ENCODE results near the gene TNNI2. TPM values are rescaled to one million over a fixed set of nuclear protein-coding genes. Genes with fewer than 3 reads are reported as not detected.

Gene TNNI2
- polyA plus RNA-seq, 1 of the 3 experiments (the other 2 are of a cell fraction) = not detected

GRCh38 chr11:1825785-1826451 lies 12.9 kb upstream of the TNNI2 start:
- peaks cover 13 to 49% of the 10 kb centered on the region in 2 experiments; a peak in 3 of 4 replicates for H3K4me1 ChIP-seq (ENCODE audit: control insufficient read depth in 1 of 2, insufficient read depth in 2 of 2, low read depth in 1 of 2, low read length in 1 of 2)
- peaks cover 3% of the 10 kb centered on the region for H3F3A ChIP-seq (replicated peaks; ENCODE audit: insufficient read depth)
- no peak overlapping the region for H3K4me3 ChIP-seq (ENCODE audit: low read depth in 2 of 2, low read length in 1 of 2)
- no peak for TF ChIP-seq RXRA (IDR thresholded peaks at IDR 0.05; ENCODE audit: borderline replicate concordance, low read depth)
- no peak for TF ChIP-seq FOXM1 (IDR thresholded peaks at IDR 0.05; ENCODE audit: low read depth)
- TF ChIP-seq SIN3A (IDR thresholded peaks at IDR 0.05; ENCODE audit: borderline replicate concordance, low read depth, low read length) = no peak
- no peak for TF ChIP-seq GABPA (IDR thresholded peaks at IDR 0.05; ENCODE audit: low read depth)
- TF ChIP-seq TCF12 (IDR thresholded peaks at IDR 0.05) = no peak
- no peaks in the 10 kb centered on the region for H3K9me3 ChIP-seq
- no peaks in the 10 kb centered on the region for H3K79me2 ChIP-seq (ENCODE audit: insufficient read depth)
- H3K27me3 ChIP-seq (ENCODE audit: insufficient read depth) = no peaks in the 10 kb centered on the region
- ChIA-PET CTCF (interaction anchor here (0.9 to 20.8 kb wide), 7 partner anchors 9 to 324 kb away, joined by 3 to 585 read pairs (median 9); partner anchors contain the start of gene IGF2), POLR2A (no interaction called here)
- no peak overlapping the region for H3K4me2 ChIP-seq
- H2AFZ ChIP-seq (ENCODE audit: low read depth) = no peak overlapping the region
- 90% methylated on average over 14 of the region's 33 CpGs for WGBS (ENCODE audit: low lambda C conversion rate)
- H3K9me2 ChIP-seq = no peaks in the 10 kb centered on the region
- H3K27ac ChIP-seq (ENCODE audit: low read depth in 2 of 2, low read length in 1 of 2) = no peak overlapping the region; a peak in 1 of 4 replicates
- H3K9ac ChIP-seq = no peak overlapping the region
- no peak for DNase-seq
- no peaks in the 10 kb centered on the region for H4K20me1 ChIP-seq (ENCODE audit: insufficient read depth)
- no peaks in the 10 kb centered on the region for H3K36me3 ChIP-seq (replicated peaks in 1 of 2; ENCODE audit: control insufficient read depth in 1 of 2, insufficient read depth in 2 of 2, low read length in 1 of 2)

DNA sequence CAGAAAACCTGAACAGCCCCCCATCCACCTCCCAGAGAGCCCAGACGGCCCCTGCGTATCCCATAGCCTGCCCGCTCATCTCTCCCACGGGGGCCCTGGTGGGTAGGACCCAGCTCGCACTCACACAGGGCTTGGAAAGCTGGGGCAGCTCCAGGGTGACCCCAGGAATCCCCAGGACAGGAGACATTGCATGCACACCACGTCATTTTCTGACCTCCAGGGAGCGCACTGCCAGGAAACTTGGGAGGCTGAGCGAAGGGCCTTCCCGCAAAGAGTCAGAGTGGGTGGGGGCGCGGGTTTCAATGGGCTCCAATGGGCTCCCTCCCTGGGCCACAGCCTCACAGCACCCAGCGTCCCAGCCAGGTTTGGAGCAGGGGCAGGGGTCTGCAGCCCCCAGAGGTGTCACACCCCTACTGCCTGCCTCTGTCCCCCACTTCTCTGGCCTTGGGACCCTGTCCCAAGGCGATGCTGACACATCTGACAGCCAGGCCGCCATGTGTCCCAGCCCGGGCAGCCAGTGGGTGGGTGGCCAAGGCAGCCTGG lies 12.2 kb upstream of the TNNI2 start:
- Histone ChIP-seq H3K4me3 (ENCODE audit: low read depth in 2 of 2, low read length in 1 of 2) (peak overlapping the region in 1 of 2 experiments; percentile 41; a peak in 1 of 4 replicates), H2AFZ (ENCODE audit: low read depth) (no peak overlapping the region), H3K4me1 (ENCODE audit: control insufficient read depth in 1 of 2, insufficient read depth in 2 of 2, low read depth in 1 of 2, low read length in 1 of 2) (peaks cover 13 to 49% of the 10 kb centered on the region in 2 experiments; a peak in 3 of 4 replicates), H3K27ac (ENCODE audit: low read depth in 2 of 2, low read length in 1 of 2) (peak overlapping the region in 1 of 2 experiments; percentile 87; a peak in 2 of 4 replicates), H4K20me1 (ENCODE audit: insufficient read depth) (no peaks in the 10 kb centered on the region), H3F3A (replicated peaks; ENCODE audit: insufficient read depth) (peaks cover 3% of the 10 kb centered on the region), H3K9me2 (no peaks in the 10 kb centered on the region), H3K27me3 (ENCODE audit: insufficient read depth) (no peaks in the 10 kb centered on the region), H3K79me2 (ENCODE audit: insufficient read depth) (no peaks in the 10 kb centered on the region), H3K9ac (no peak overlapping the region), H3K9me3 (no peaks in the 10 kb centered on the region), H3K4me2 (peak overlapping the region; percentile 70), H3K36me3 (replicated peaks in 1 of 2; ENCODE audit: control insufficient read depth in 1 of 2, insufficient read depth in 2 of 2, low read length in 1 of 2) (no peaks in the 10 kb centered on the region)
- WGBS (ENCODE audit: low lambda C conversion rate) = 77% methylated on average over 7 of the region's 15 CpGs
- peak; percentile 71 for DNase-seq
- no peak for TF ChIP-seq EP300 (IDR thresholded peaks at IDR 0.05; ENCODE audit: borderline replicate concordance in 1 of 2, low read depth in 1 of 2, low read length in 1 of 2)
- TF ChIP-seq CTCF (IDR thresholded peaks at IDR 0.05) = peak; percentile 38
- no peak for TF ChIP-seq POLR2AphosphoS5 (IDR thresholded peaks at IDR 0.05; ENCODE audit: low read depth, low read length)
- ChIA-PET CTCF (interaction anchor here (0.9 to 20.8 kb wide), 9 partner anchors 9 to 323 kb away, joined by 3 to 585 read pairs (median 5); partner anchors contain the start of genes CTSD and IGF2), POLR2A (interaction anchor here (1.2 to 1.6 kb wide), 2 partner anchors 81 to 129 kb away, joined by 3 to 5 read pairs; no protein-coding TSS in a partner anchor)

Data from SK-N-SH (cell line).